HG02973 (cell line): ENCODE measurements around the gene C4orf46.
A peak's percentile ranks its signal among the peaks of the same experiment; 100 is the strongest.
"Not testable (repeated sequence)": the region's sequence is repeated elsewhere in the genome, so short reads cannot be mapped to it uniquely, and the experiment has no call there.

Experiments used
- ATAC-seq: cut with Tn5 transposase; IDR thresholded peaks from one replicate; pipeline ENCODE4 v1.9.1; 2021; ENCODE audit warnings: moderate library complexity; ENCODE audit not compliant: unreplicated experiment

Gene C4orf46

DNA sequence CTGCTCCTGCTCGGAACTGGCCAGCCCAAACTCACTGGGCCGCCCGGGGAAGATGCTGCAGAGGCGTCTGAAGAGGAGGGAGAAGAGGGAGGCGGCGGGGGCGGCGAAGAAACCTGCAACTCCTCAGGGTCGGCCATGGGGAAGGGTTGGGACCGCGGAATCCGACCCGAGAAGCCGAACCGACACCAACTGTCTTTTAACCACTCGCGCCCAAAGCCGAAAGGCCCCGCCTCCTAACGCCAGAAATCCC, at the start of gene C4orf46:
TSS of gene C4orf46 (minus strand) at position 223 of the 250 bp plus-strand sequence. CDS start at position 137, 86 bp downstream.
- no peak for ATAC-seq

- ATAC-seq, result no peak
Measured at GRCh38 chr4:158715802-158716201, 44.1 kb upstream of the C4orf46 start.

- ATAC-seq, result no peak
Measured at GRCh38 chr4:158714937-158715336, 43.2 kb upstream of the C4orf46 start.

GRCh38 chr4:158712622-158713021, 40.9 kb upstream of the C4orf46 start:
- ATAC-seq, result peak; percentile 49

GRCh38 chr4:158710814-158711213, 39.1 kb upstream of the C4orf46 start:
- no peak for ATAC-seq

DNA sequence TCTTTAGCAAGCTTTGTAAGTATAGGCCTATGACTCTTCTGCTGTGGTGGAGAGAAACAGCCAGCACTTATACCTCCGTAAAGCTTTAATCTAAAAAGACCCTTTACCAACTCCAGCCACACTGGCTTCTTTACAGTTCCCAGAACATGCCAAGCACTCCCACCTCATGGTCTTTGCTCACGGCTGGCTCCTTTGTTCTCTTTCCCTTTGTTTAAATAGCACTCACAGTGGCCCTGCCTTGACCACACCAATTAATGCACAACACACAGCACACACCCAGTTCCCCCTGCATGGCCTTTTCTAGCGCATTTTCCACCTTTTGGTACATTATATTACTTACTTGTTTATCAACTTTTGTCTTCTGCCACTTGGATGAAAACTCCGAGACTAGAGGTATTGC, 32.6 kb upstream of the C4orf46 start:
- no peak for ATAC-seq

GRCh38 chr4:158688813-158689212, 17.1 kb upstream of the C4orf46 start:
- ATAC-seq, result no peak

- ATAC-seq, result no peak
Measured at GRCh38 chr4:158682066-158682465, 10.4 kb upstream of the C4orf46 start.

- ATAC-seq, result no peak
Measured at GRCh38 chr4:158681629-158682028, 9.9 kb upstream of the C4orf46 start.

GRCh38 chr4:158678767-158679166, 7.1 kb upstream of the C4orf46 start:
- ATAC-seq, result no peak

DNA sequence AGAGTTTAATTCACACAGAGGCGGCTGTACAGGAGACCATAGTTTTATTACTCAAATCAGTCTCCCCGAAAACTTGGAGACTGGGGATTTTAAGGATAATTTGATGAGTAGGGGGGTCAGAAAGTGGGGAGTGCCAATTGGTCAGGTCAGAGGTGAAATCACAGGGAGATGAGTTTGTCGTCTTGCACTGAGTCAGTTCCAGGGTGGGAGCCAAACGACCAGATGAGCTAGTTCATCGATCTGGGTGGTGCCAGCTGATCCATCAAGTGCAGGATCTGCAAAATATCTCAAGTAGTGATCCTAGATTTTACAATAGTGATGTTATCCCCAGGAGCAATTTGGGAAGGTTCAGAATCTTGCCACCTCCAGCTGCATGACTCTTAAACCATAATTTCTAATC, 4.4 kb upstream of the C4orf46 start:
- no peak for ATAC-seq

- ATAC-seq, result no peak
Measured at GRCh38 chr4:158673633-158674032, 1.9 kb upstream of the C4orf46 start.

GRCh38 chr4:158671915-158672806, 474 bp upstream of the C4orf46 start, which contains the start of gene ETFDH:
TSS of gene ETFDH (plus strand) at chr4:158672296. CDS start at chr4:158672457, 161 bp downstream.
- ATAC-seq, result peak; percentile 84

DNA sequence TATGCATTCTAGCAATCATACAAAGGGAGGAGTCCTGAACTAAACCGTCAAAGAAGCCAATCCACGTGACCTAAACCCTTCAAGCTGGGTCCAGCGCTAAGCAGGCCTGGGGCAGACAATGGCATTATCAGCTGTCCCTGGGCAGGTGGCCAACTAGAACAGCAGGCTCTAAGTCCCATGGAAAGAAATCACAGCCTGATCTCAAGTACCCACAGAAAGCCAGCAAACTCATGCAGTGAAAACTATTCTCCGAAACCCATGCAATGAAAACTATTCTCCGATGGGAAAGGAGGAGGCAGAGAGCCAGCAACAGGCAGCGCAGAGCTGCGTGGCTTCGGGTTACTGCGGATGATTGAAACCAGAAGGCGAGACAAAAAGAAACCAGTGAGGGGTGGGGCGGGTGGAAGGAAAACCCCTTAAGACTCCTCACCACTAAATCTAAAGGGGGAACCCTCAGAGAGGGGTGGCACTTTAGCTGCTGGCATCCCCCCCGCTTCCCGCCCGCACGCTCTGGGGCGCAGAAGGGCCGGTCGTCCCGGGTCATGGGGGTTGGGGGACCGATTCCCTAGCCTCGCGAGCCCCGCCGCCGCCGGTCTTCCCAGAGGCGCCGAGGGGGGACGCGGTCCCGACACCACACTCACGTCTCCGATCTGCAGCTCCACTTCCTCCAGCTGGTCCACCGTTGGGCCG, 567 bp downstream of the C4orf46 start:
- peak; percentile 34 for ATAC-seq

- ATAC-seq, result no peak
Measured at GRCh38 chr4:158669310-158669709, 2.4 kb downstream of the C4orf46 start.

GRCh38 chr4:158667651-158668198, 4.0 kb downstream of the C4orf46 start:
- no peak for ATAC-seq

GRCh38 chr4:158666892-158667291, 4.8 kb downstream of the C4orf46 start:
- ATAC-seq, result no peak

GRCh38 chr4:158664806-158665205, 6.9 kb downstream of the C4orf46 start:
- ATAC-seq, result no peak

GRCh38 chr4:158663707-158664625, 7.7 kb downstream of the C4orf46 start:
- not testable (repeated sequence) for ATAC-seq

- not testable (repeated sequence) for ATAC-seq
Measured at GRCh38 chr4:158663255-158663654, 8.4 kb downstream of the C4orf46 start.

- no peak for ATAC-seq
Measured at GRCh38 chr4:158657291-158657690, 14.4 kb downstream of the C4orf46 start.
